GM12864 (cell line): ENCODE measurements around the gene RIPOR2.
"Not testable (repeated sequence)": the region's sequence is repeated elsewhere in the genome, so short reads cannot be mapped to it uniquely, and the experiment has no call there.

Source experiments
- DNase-seq: peaks from one replicate; pipeline ENCODE4 v3.0.0-alpha.2; 2011; ENCODE audit warnings: low read depth
- H3K4me3 ChIP-seq: 2 replicates; pipeline ENCODE4 v1.5.1; 2011; ENCODE audit warnings: mild to moderate bottlenecking, low read depth, low read length, control low read depth
- TF ChIP-seq, protein P1 (sequence below): IDR thresholded peaks from 2 replicates; pipeline ENCODE4 v1.5.1; 2011; ENCODE audit warnings: low read depth, mild to moderate bottlenecking, moderate library complexity, low read length, control low read depth, inconsistent platforms; ENCODE audit errors: missing control alignments

RIPOR2 gene

DNA sequence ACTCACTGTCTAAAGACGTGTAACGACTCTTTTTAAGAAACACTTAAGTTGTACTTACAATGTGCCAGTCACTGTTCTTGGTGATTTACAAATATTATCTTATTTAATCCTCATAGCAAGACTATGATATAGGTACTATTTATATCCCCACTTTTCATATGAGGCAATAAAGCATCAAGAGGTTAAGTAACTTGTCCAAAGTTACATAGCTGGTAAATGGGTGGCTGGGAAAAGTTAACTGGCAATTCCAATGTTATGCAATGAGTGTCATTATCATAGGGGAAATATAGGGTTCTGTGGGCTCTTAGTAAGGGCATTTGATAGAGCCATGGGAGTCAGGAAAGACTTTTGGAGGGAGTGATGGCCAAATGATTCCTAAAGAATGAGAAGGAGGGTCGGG is 21.4 kb upstream of the RIPOR2 start:
- no peak overlapping the region for H3K4me3 ChIP-seq
- TF ChIP-seq, protein P1, sequence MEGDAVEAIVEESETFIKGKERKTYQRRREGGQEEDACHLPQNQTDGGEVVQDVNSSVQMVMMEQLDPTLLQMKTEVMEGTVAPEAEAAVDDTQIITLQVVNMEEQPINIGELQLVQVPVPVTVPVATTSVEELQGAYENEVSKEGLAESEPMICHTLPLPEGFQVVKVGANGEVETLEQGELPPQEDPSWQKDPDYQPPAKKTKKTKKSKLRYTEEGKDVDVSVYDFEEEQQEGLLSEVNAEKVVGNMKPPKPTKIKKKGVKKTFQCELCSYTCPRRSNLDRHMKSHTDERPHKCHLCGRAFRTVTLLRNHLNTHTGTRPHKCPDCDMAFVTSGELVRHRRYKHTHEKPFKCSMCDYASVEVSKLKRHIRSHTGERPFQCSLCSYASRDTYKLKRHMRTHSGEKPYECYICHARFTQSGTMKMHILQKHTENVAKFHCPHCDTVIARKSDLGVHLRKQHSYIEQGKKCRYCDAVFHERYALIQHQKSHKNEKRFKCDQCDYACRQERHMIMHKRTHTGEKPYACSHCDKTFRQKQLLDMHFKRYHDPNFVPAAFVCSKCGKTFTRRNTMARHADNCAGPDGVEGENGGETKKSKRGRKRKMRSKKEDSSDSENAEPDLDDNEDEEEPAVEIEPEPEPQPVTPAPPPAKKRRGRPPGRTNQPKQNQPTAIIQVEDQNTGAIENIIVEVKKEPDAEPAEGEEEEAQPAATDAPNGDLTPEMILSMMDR, result no peak
- DNase-seq, result no peak

DNA sequence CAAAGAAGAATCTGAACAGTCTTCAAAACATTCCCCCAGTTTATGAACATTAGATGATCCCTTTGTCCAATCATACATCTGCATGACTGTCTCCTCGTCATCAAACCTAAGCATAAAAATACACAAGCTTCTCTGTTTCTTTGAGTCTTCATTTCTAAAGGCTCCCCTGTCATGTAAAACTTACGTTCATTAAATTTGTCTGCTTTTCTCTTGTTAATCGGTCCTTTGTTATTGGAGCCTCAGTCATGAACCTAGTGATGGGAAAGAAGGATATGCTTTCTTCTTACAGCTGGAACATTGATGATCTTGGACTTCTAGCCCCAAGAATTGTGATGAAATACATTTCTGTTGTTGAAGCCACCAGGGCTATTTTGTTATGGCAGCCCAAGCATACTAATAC is 18.0 kb upstream of the RIPOR2 start:
- no peak overlapping the region for H3K4me3 ChIP-seq
- no peak for DNase-seq
- TF ChIP-seq, protein P1, result no peak

DNA sequence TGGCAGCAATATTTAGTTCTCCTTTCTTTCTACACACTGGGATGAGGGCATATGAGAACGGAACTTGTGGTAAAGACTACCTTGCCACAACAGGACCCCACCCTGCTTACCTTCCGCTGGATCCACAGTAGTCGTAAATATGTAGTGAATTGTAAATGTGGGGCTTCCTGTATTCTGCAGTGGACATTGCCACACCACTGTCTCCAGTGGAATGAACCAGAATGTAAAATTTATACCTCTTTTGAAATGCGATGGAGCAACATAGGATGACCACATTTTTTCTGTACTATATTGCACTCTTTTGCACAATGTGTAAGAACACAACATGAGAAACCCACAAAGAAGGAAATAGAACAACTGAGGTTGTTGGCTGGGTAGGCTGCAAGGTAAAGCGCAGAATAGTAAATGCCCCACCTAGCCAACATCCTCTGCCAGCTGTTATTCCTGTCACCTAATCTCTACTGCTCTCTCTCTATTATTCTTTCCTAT is 16.1 kb upstream of the RIPOR2 start:
- TF ChIP-seq, protein P1, result no peak
- H3K4me3 ChIP-seq, result no peak overlapping the region; the same call in 1 of the 2 replicates
- peak; percentile 48 for DNase-seq

DNA sequence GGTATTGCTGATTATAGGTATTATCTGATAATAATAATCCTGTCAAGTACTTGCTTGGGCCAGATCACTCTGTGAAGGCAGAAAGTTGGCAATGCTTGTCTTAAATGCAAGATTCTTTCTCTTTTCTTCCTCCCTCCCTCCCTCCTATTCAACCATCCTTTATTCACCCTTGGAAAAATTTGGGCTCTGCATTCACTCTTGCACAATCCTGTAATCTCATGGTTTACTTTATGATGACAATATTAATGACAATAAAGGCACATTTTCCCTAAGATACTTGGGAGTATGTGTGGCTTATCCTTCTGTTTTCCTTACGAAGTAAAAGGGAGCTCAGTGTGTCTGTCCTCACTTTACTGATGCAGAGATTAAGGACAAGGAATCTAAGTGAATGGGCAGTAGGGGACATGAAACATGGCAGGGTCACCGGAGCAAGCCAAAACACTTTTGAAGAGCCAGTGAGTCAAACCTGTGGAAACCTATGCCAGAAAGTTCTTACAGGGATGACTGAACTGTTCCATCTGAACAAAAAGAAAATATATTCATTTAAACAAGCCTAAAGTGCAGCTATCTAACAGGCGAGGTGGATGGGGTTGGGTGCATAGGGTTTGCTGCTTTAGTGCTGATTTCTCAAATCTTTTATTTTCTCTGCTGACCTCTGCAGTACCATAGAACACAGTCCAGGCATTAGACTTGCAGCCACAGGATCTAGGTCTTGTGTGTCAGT is 14.6 kb upstream of the RIPOR2 start:
- TF ChIP-seq, protein P1, result no peak
- no peak for DNase-seq
- no peak overlapping the region for H3K4me3 ChIP-seq

GRCh38 chr6:24949020-24949569 is 13.3 kb upstream of the RIPOR2 start:
- no peak overlapping the region; the same call in 1 of the 2 replicates for H3K4me3 ChIP-seq
- TF ChIP-seq, protein P1, result no peak
- DNase-seq, result peak; percentile 96

DNA sequence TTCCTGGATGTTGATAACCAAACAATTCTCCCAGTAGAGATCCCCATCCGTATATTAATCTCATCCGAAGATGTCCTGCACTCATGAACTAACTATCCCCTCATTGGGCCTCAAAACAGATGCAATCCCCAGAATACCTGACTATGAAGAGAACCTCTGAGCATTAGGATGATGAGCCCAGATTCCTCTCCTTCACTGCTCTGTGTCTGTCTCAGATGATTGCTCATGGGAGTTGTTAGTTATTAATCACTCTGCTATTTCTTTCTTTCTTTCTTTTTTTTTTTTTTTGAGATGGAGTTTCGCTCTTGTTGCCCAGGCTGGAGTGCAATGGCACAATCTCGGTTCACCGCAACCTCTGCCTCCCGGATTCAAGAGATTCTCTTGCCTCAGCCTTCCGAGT is 12.5 kb upstream of the RIPOR2 start:
- not testable (repeated sequence) for DNase-seq, H3K4me3 ChIP-seq

- H3K4me3 ChIP-seq, result no peak overlapping the region
- TF ChIP-seq, protein P1, result no peak
- DNase-seq, result no peak
Observed at GRCh38 chr6:24947636-24948035, 11.9 kb upstream of the RIPOR2 start.
